ENCODE data around the gene FHOD3. TPM values are rescaled to one million over a fixed set of nuclear protein-coding genes. Genes with fewer than 3 reads are reported as not detected.

Gene FHOD3
- total and polyA plus RNA-seq, 2 of the 8 experiments (the other 6 are each of a cell fraction or from before 2014, with no cell fraction given): 9.7 to 10.5 TPM

- Histone ChIP-seq H4K8ac (ENCODE audit: extremely low read depth, insufficient read depth, low read length) (no peak overlapping the region), H3K4me3 (ENCODE audit: extremely low read depth in 1 of 4, insufficient read depth in 2 of 4, low read depth in 3 of 4, low read length in 4 of 4) (no peak overlapping the region), H3K4me2 (ENCODE audit: insufficient read depth in 1 of 2, low read depth in 2 of 2, low read length in 2 of 2) (no peak overlapping the region), H3K4ac (replicated peaks; ENCODE audit: insufficient read length, low read depth, low read length) (no peak overlapping the region), H2BK20ac (ENCODE audit: low read length) (no peak overlapping the region), H3K9me3 (ENCODE audit: insufficient read depth in 2 of 2, low read depth in 1 of 2, low read length in 1 of 2) (no peaks in the 10 kb centered on the region; a peak in 1 of 4 replicates), H3K27me3 (replicated peaks in 1 of 4; ENCODE audit: control insufficient read depth in 3 of 4, extremely low read depth in 1 of 4, insufficient read depth in 3 of 4, low read length in 3 of 4) (no peaks in the 10 kb centered on the region), H2BK15ac (ENCODE audit: low read length) (no peak overlapping the region), H2BK5ac (ENCODE audit: low read depth, low read length) (no peak overlapping the region), H2BK120ac (replicated peaks; ENCODE audit: low read depth, low read length) (no peak overlapping the region), H3K36me3 (ENCODE audit: control insufficient read depth in 2 of 4, insufficient read depth in 4 of 4, low read length in 3 of 4) (no peaks in the 10 kb centered on the region), H3K56ac (replicated peaks; ENCODE audit: insufficient read length, low read depth, low read length) (no peak overlapping the region), H3K27ac (ENCODE audit: low read depth, low read length) (no peak overlapping the region), H3K23ac (ENCODE audit: insufficient read length) (no peak overlapping the region), H2BK12ac (ENCODE audit: low read depth, low read length) (no peak overlapping the region), H3K4me1 (replicated peaks in 1 of 4; ENCODE audit: control insufficient read depth in 3 of 4, insufficient read depth in 4 of 4, low read length in 3 of 4) (peaks cover 0 to 7% (median 6%) of the 10 kb centered on the region in 4 experiments; a peak in 6 of 7 replicates), H3K9ac (replicated peaks in 1 of 4; ENCODE audit: extremely low read depth in 1 of 4, low read depth in 3 of 4, low read length in 3 of 4) (no peak overlapping the region; a peak in 1 of 7 replicates), H2AK5ac (ENCODE audit: low read depth, low read length) (no peak overlapping the region; the same call in 1 of the 2 replicates), H3K14ac (ENCODE audit: insufficient read length) (no peak overlapping the region), H3K79me1 (ENCODE audit: low read depth, low read length) (no peaks in the 10 kb centered on the region), H4K91ac (replicated peaks; ENCODE audit: insufficient read length, low read length) (no peak overlapping the region), H3K18ac (ENCODE audit: extremely low read depth, low read length) (no peak overlapping the region), H2AFZ (ENCODE audit: low read length) (no peak overlapping the region), H4K5ac (ENCODE audit: insufficient read length, low read depth, low read length) (no peak overlapping the region), H3K79me2 (ENCODE audit: control insufficient read depth in 1 of 2, insufficient read depth in 2 of 2, low read length in 2 of 2) (no peaks in the 10 kb centered on the region), H3K23me2 (ENCODE audit: low read depth, low read length) (no peaks in the 10 kb centered on the region), H4K20me1 (replicated peaks in 1 of 2; ENCODE audit: control insufficient read depth in 1 of 2, insufficient read depth in 2 of 2, low read length in 2 of 2) (no peaks in the 10 kb centered on the region)
- CTCF ChIA-PET (ENCODE audit: partially characterized antibody): interaction anchor here (0.5 to 1.5 kb wide), 5 partner anchors 24 to 254 kb away, joined by 3 to 5 read pairs (median 4); no protein-coding TSS in a partner anchor
- 93% methylated on average over 13 of the region's 16 CpGs; no CpG with 5 or more reads in 1 of the 2 experiments for WGBS, 2 experiments (ENCODE audit: extremely low coverage in 1 of 2, insufficient coverage in 1 of 2, insufficient read length in 1 of 2, insufficient replicate concordance in 2 of 2, low coverage in 1 of 2, low lambda C conversion rate in 2 of 2, missing lambda C conversion rate in 1 of 2)
- POLR2A ChIA-PET (ENCODE audit: partially characterized antibody): interaction anchor here (1.2 kb wide), 1 partner anchor 54 kb away, joined by 3 read pairs; no protein-coding TSS in a partner anchor
- DNase-seq (ENCODE audit: low read depth in 1 of 2, low spot score in 2 of 2): no peak
- TF ChIP-seq FOSL1 (IDR thresholded peaks at IDR 0.05; ENCODE audit: insufficient read depth, low read depth, low read length) (no peak), RAD21 (IDR thresholded peaks at IDR 0.05 in 1 of 2, conservative IDR thresholded peaks at IDR 0.05 in 1 of 2; ENCODE audit: low read depth in 2 of 2, low read length in 2 of 2) (no peak), NRF1 (IDR thresholded peaks at IDR 0.05; ENCODE audit: low read depth, low read length) (no peak), EP300 (IDR thresholded peaks at IDR 0.05; ENCODE audit: borderline replicate concordance in 1 of 2, low read depth in 2 of 2, low read length in 2 of 2) (no peak), CBX5 (IDR thresholded peaks at IDR 0.05; ENCODE audit: low read depth, low read length) (no peak)
- TF ChIP-seq, protein P1, sequence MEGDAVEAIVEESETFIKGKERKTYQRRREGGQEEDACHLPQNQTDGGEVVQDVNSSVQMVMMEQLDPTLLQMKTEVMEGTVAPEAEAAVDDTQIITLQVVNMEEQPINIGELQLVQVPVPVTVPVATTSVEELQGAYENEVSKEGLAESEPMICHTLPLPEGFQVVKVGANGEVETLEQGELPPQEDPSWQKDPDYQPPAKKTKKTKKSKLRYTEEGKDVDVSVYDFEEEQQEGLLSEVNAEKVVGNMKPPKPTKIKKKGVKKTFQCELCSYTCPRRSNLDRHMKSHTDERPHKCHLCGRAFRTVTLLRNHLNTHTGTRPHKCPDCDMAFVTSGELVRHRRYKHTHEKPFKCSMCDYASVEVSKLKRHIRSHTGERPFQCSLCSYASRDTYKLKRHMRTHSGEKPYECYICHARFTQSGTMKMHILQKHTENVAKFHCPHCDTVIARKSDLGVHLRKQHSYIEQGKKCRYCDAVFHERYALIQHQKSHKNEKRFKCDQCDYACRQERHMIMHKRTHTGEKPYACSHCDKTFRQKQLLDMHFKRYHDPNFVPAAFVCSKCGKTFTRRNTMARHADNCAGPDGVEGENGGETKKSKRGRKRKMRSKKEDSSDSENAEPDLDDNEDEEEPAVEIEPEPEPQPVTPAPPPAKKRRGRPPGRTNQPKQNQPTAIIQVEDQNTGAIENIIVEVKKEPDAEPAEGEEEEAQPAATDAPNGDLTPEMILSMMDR (IDR thresholded peaks at IDR 0.05; ENCODE audit: control extremely low read depth in 1 of 3, insufficient read depth in 1 of 3, low read depth in 1 of 3, low read length in 3 of 3): peak in 1 of 3 experiments; percentile 4; a peak in 1 of 4 replicates
- FAIRE-seq: peak; percentile 71
These were observed 38.2 kb downstream of the FHOD3 start for GRCh38 chr18:36335476-36336279.
